Muscle layer of duodenum (tissue), 2 donors: ENCODE measurements around the gene COX7A2L.
"Not testable (repeated sequence)": the region's sequence is repeated elsewhere in the genome, so short reads cannot be mapped to it uniquely, and the experiment has no call there.

Experiments
- H3K27ac ChIP-seq: one replicate; pipeline ENCODE4 v1.7.0; 2013; ENCODE audit warnings: mild to moderate bottlenecking, low read length
- H3K27me3 ChIP-seq: one replicate; pipeline ENCODE4 v1.7.0; 2013; ENCODE audit warnings: low read depth, mild to moderate bottlenecking, control low read depth, low read length
- H3K36me3 ChIP-seq, 2 donors: one replicate each; pipeline ENCODE4 v1.7.0; 2013; ENCODE audit warnings: low read length in 2 of 2, control low read depth in 1 of 2, mild to moderate bottlenecking in 1 of 2; ENCODE audit not compliant: insufficient read depth in 2 of 2, control insufficient read depth in 1 of 2
- H3K4me1 ChIP-seq, 2 donors: one replicate each; pipeline ENCODE4 v1.7.0; 2013; ENCODE audit warnings: low read length in 2 of 2, mild to moderate bottlenecking in 2 of 2, control low read depth in 1 of 2, moderate library complexity in 1 of 2; ENCODE audit not compliant: insufficient read depth in 2 of 2, control insufficient read depth in 1 of 2
- H3K4me3 ChIP-seq, 2 donors: one replicate each; pipeline ENCODE4 v1.7.0; 2013; ENCODE audit warnings: low read length in 2 of 2, low read depth in 1 of 2, mild to moderate bottlenecking in 1 of 2
- H3K9me3 ChIP-seq, 2 donors: one replicate each; pipeline ENCODE4 v1.7.0; 2013; ENCODE audit warnings: low read length in 2 of 2, control low read depth in 1 of 2, mild to moderate bottlenecking in 1 of 2; ENCODE audit not compliant: control insufficient read depth in 1 of 2
- donor health status: healthy.

Gene COX7A2L

DNA sequence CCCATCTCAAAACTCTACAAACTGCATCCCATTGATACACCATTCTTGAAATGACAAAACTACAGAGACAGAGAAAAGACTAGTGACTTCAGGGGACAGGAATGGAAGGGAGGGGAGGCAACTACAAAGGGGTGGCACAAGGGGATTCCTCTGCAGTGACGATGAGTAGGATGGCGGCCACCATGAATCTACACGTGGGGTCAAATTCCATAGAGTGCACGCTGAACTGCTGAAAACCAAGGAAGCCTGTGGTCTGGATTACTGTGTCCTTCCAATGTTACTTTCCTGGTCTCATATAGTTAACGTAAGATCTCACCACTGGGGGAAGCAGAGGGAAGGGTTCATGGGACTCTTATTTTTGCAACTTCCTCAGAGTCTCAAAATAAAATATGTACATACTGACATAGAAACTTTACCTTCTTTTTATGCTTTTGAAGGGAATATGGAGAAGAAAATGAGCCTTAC, 23.6 kb downstream of the COX7A2L start:
- H3K4me3 ChIP-seq, result no peak overlapping the region
- H3K36me3 ChIP-seq, result peaks cover 22 to 39% of the 10 kb centered on the region in 2 donors
- H3K4me1 ChIP-seq, result peaks cover 5 to 6% of the 10 kb centered on the region in 2 donors
- no peaks in the 10 kb centered on the region for H3K27me3 ChIP-seq
- no peak overlapping the region for H3K27ac ChIP-seq
- no peaks in the 10 kb centered on the region for H3K9me3 ChIP-seq

DNA sequence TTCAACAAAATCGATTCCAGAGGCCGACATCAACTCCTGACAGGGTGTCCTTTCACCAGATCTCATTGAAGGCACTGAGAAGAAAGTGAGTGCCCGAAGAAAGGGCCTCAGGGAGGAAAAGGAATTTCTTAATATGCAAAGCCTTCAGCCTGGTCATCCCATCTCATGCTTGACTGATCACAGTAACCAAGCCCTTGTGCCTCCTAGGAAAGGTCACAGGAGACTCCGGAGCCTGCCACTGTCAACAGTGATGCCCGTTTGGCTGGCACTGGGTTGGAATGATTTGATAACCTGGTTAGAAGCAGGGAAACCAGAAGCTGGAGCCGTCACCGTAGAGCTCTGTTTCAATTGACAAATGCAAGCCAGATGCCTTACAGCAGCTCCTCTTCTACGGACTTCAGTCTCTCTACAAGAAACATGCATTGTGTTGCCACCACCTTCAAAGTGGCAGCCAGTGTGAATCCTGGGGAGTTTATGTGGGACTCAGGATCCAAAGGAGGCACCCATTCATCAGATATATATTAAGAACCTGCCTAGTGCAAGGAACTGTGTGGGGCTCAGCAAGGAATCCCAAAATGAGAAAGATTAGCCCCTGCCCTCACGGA, 24.6 kb downstream of the COX7A2L start:
- H3K9me3 ChIP-seq, result no peaks in the 10 kb centered on the region
- H3K4me1 ChIP-seq, result no peaks in the 10 kb centered on the region
- H3K27me3 ChIP-seq, result no peaks in the 10 kb centered on the region
- H3K36me3 ChIP-seq, result peaks cover 30 to 48% of the 10 kb centered on the region in 2 donors
- H3K4me3 ChIP-seq, result no peak overlapping the region
- no peak overlapping the region for H3K27ac ChIP-seq

DNA sequence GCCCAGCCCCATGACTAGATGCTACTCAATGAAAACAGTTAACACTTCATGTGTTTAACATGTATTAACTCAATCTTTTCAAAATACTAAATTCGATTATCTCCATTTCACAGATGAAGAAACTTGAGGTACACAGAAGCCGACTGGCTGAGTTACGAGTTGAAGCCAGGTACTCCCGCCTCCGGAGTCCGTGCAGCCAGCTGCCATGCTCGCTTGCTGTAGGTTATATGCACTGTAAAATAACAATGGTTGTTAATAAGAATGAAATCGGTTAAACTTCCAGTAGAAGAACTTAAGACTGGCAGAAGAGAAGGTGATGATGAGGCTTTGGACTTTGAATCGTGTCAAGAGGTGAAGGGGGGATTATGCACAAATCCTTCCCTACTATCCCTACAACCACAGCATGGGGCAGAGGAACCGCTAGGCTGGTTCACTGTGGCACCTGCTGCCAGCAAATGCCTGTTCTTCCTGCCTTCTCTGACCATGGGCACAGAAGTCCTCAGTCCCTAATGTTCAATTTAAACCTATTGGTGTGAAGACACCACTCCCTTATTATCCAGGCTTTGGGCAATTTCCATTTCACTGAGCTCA, 25.4 kb downstream of the COX7A2L start:
- no peaks in the 10 kb centered on the region for H3K27me3 ChIP-seq
- no peaks in the 10 kb centered on the region for H3K9me3 ChIP-seq
- H3K4me1 ChIP-seq, result no peaks in the 10 kb centered on the region
- H3K27ac ChIP-seq, result no peak overlapping the region
- H3K36me3 ChIP-seq, result peaks cover 31 to 51% of the 10 kb centered on the region in 2 donors
- no peak overlapping the region for H3K4me3 ChIP-seq

GRCh38 chr2:42334865-42335264, 26.2 kb downstream of the COX7A2L start:
- H3K4me1 ChIP-seq, H3K27me3 ChIP-seq, H3K27ac ChIP-seq, H3K9me3 ChIP-seq, H3K4me3 ChIP-seq: not testable (repeated sequence)
- peaks cover 34 to 57% of the 10 kb centered on the region in 2 donors for H3K36me3 ChIP-seq

GRCh38 chr2:42334220-42334619, 26.8 kb downstream of the COX7A2L start:
- Histone ChIP-seq H3K36me3 (peaks cover 39 to 63% of the 10 kb centered on the region in 2 donors), H3K9me3 (no peaks in the 10 kb centered on the region), H3K27ac (no peak overlapping the region), H3K4me1 (no peaks in the 10 kb centered on the region), H3K27me3 (no peaks in the 10 kb centered on the region), H3K4me3 (no peak overlapping the region)

DNA sequence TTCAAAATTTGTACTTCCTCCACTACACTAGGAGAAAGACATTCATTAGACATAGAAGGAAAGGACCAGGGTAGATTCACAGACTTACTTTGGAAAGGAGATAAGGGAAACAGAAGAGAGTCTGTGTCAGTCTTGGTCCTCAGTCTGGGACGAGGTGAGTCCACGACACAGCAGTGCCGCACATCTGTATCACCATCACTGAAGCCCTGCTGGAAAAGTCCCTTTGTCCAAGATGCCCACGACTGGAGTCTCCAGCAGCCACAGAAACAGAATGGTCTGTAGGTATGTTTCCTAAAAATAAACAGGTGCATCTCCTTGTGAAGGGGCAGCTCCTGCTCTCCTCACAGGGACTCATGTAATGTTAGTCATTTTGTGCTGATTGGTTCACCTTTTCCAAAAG, 27.4 kb downstream of the COX7A2L start:
- Histone ChIP-seq H3K27ac (no peak overlapping the region), H3K27me3 (no peaks in the 10 kb centered on the region), H3K9me3 (no peaks in the 10 kb centered on the region), H3K4me3 (no peak overlapping the region), H3K36me3 (peaks cover 41 to 64% of the 10 kb centered on the region in 2 donors), H3K4me1 (no peaks in the 10 kb centered on the region)

DNA sequence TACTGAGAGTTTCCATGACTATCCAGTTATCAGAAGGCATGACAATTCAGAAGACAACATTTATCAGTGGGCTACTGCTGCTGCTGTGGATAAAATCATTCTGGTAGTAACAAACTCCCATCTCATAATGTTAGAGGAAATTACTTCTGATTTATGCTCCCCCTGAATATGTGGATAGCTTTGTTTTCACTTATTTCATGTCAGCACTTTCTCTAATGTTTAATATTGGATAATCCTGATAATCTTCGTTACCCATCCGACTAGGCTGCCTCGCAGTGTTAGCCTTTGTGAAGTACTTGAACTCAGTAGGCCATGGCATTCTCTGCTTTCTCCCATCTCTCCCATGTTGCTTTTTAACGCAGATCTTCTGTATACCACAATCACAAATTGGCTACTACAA, 28.4 kb downstream of the COX7A2L start:
- Histone ChIP-seq H3K27ac (no peak overlapping the region), H3K4me3 (no peak overlapping the region), H3K27me3 (no peaks in the 10 kb centered on the region), H3K36me3 (peaks cover 40 to 55% of the 10 kb centered on the region in 2 donors), H3K9me3 (no peaks in the 10 kb centered on the region), H3K4me1 (no peaks in the 10 kb centered on the region)

DNA sequence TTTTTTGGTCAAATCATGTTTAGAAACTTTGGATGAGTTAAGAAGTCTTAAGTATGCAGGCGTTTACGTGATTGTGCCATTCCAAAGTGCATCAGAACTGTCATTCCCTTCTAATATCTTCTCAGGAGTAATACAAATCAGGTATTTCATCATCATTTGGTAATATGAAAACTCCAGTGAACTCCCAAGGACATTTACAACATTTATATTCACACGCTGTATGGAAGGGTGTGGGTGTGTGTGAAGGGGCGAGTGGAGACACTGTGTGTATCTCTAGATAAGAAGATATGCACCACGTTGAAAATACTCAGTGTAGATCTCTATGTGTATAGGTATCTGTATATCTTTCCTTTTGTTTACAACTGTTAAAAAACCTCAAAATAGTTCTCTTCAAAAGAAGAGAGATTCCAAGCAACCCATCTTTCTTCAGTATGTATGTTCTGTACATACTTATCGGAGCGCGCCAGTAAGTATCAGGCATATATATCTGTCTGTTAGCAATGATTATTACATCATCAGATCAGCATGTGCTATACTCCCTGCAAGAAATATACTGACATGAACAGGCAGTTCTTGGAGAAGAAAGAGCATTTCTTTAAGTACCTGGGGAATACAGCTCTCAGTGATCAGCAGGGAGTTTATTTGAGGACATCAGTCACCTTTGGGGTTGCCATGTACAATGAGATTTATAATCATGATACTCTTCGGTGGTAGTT, 29.3 kb downstream of the COX7A2L start:
- Histone ChIP-seq H3K36me3 (peaks cover 40 to 58% of the 10 kb centered on the region in 2 donors), H3K4me1 (no peaks in the 10 kb centered on the region), H3K27ac (no peak overlapping the region), H3K4me3 (no peak overlapping the region), H3K27me3 (no peaks in the 10 kb centered on the region), H3K9me3 (no peaks in the 10 kb centered on the region)

DNA sequence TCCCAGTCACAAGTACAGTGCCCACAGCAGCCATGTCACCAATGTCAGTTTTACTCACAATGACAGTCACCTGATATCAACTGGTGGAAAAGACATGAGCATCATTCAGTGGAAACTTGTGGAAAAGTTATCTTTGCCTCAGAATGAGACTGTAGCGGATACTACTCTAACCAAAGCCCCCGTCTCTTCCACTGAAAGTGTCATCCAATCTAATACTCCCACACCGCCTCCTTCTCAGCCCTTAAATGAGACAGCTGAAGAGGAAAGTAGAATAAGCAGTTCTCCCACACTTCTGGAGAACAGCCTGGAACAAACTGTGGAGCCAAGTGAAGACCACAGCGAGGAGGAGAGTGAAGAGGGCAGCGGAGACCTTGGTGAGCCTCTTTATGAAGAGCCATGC, 31.3 kb downstream of the COX7A2L start:
- Histone ChIP-seq H3K36me3 (peaks cover 49 to 51% of the 10 kb centered on the region in 2 donors), H3K4me1 (no peaks in the 10 kb centered on the region), H3K27ac (no peak overlapping the region), H3K27me3 (no peaks in the 10 kb centered on the region), H3K4me3 (no peak overlapping the region), H3K9me3 (no peaks in the 10 kb centered on the region)

DNA sequence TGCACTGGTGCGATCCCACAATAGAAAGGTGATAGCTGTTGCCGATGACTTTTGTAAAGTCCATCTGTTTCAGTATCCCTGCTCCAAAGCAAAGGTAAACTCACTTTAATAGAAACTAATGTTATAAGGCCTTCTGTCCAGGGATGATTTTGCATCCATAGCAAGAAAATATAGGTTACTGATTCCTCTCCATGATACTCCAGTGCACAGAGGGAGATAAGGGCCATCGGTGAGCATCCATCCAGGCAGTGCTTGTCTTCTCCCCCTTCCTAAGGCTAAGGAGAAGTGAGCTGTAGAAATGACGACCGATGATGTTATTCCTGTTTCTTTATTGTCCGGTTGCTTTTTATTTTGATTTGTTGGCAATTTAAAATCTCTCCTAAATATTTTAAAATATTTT, 32.1 kb downstream of the COX7A2L start:
- H3K27me3 ChIP-seq, result no peaks in the 10 kb centered on the region
- H3K4me1 ChIP-seq, result no peaks in the 10 kb centered on the region
- peaks cover 50 to 51% of the 10 kb centered on the region in 2 donors for H3K36me3 ChIP-seq
- no peaks in the 10 kb centered on the region for H3K9me3 ChIP-seq
- H3K4me3 ChIP-seq, result no peak overlapping the region
- no peak overlapping the region for H3K27ac ChIP-seq

- H3K4me3 ChIP-seq, result no peak overlapping the region
- H3K27me3 ChIP-seq, result no peaks in the 10 kb centered on the region
- no peaks in the 10 kb centered on the region for H3K4me1 ChIP-seq
- H3K9me3 ChIP-seq, result no peaks in the 10 kb centered on the region
- no peak overlapping the region for H3K27ac ChIP-seq
- peaks cover 44 to 45% of the 10 kb centered on the region in 2 donors for H3K36me3 ChIP-seq
These were observed 32.7 kb downstream of the COX7A2L start for GRCh38 chr2:42328148-42328833.
